Measurements from ENCODE around the gene ADM. TPM values are rescaled to one million over a fixed set of nuclear protein-coding genes. Genes with fewer than 3 reads are reported as not detected.

The ADM gene
- total and polyA plus RNA-seq, 8 donors: 7.3 to 51.4 (median 12.0) TPM

DNA sequence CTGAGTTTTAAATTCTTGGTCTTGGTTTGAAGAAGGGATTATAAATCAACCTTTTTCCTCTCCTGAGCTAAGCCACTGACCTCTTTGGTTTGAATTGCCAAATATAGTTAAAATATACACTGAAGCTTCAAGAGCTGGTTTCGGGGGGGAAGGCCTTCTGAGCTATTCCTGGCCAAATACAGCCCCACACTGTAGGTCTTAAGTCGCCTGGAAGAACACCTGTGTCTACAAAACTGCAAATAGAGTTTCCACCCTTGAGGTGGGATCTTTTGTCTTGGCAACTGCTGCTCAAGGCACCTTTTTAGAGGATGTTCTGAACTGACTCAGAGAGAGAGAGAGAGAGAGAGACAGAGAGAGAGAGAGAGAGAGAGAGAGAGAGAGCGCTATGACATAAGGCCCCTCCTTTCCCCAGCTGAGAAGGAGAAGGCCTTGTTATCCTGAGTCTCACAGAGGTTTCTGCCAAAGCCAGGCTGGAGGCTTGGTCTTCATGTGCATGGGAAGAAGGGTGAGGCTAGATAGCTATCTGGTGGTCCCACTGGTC is 5.5 kb downstream of the ADM start:
- Histone ChIP-seq H3K4me3 (no peak overlapping the region), H3K36me3 (peaks cover 0 to 14% of the 10 kb centered on the region in 2 donors), H3K9me3 (no peaks in the 10 kb centered on the region), H3K4me1 (peaks cover 13 to 45% of the 10 kb centered on the region in 2 donors), H3K27me3 (peaks cover 0 to 23% of the 10 kb centered on the region in 2 donors), H3K27ac (no peak overlapping the region)
- ATAC-seq (no peak), DNase-seq (no peak)
- intact Hi-C loops (cut with DNase I): no loop called here
- TF ChIP-seq, protein P1, sequence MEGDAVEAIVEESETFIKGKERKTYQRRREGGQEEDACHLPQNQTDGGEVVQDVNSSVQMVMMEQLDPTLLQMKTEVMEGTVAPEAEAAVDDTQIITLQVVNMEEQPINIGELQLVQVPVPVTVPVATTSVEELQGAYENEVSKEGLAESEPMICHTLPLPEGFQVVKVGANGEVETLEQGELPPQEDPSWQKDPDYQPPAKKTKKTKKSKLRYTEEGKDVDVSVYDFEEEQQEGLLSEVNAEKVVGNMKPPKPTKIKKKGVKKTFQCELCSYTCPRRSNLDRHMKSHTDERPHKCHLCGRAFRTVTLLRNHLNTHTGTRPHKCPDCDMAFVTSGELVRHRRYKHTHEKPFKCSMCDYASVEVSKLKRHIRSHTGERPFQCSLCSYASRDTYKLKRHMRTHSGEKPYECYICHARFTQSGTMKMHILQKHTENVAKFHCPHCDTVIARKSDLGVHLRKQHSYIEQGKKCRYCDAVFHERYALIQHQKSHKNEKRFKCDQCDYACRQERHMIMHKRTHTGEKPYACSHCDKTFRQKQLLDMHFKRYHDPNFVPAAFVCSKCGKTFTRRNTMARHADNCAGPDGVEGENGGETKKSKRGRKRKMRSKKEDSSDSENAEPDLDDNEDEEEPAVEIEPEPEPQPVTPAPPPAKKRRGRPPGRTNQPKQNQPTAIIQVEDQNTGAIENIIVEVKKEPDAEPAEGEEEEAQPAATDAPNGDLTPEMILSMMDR (IDR thresholded peaks at IDR 0.05): no peak

DNA sequence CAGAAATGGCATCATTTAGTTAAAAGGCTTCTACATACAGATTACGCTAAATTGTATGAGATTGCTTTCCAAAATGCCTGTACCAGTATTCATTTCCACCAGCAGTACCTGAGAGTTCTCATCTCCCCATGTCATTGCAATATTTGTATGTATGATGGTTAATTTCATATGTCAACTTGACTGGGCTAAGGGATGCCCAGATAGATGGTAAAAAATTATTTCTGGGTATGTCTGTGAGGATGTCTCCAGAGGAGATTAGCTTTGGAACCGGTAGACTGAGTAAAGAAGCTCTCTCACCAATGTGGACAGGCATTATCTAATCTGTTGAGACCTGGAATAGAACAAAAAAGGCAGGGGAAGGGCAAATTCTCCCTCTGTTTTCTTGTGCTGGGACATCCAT is 6.9 kb downstream of the ADM start:
- no peak for DNase-seq
- Histone ChIP-seq H3K4me1 (peaks cover 7 to 36% of the 10 kb centered on the region in 2 donors), H3K36me3 (peaks cover 0 to 4% of the 10 kb centered on the region in 2 donors), H3K4me3 (no peak overlapping the region), H3K27me3 (peaks cover 0 to 9% of the 10 kb centered on the region in 2 donors), H3K9me3 (no peaks in the 10 kb centered on the region), H3K27ac (no peak overlapping the region)
- ATAC-seq: no peak
- intact Hi-C loops (cut with DNase I): no loop called here
- TF ChIP-seq, protein P1 (IDR thresholded peaks at IDR 0.05): no peak

DNA sequence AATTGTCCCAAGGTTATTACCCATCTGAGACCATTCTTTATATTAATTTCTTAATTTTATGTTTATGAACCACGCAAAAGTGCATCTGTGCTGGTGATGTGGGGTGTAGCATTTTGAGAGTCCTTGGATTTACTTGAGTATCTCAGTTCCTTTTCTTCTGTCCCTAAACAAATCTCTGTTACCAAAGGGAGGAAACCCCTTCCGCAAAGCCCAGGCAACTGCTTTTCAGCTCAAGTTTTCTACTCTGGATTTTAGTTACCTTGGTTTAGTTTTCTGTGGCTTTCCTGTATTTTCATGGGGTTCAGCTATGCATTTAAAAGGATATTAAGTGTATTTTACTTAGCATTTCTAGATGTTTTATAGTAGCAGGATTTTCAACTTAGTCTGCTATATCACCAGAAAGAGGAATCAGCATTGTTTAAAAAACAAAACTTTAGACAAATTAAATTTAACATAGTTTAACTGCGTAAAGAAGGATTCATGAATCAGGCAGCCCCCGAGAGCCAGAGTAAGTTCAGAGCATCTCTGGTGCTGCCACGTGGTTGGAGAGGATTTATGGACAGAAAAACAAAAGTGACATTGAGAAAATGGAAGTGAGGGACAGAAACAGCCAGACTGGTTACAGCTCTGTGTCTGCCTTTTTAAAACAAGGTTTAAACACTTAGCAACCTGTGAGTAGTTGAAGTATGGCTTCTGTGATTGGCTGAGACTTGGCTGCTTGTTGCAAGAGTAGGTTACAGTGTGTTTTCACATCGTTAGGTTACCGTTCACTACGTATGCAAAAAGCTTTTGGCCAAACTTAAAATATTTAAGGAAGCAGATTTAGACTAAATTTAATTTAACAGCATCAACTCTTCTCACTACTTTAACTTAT is 9.6 kb downstream of the ADM start:
- Histone ChIP-seq H3K36me3 (no peaks in the 10 kb centered on the region), H3K27me3 (no peaks in the 10 kb centered on the region), H3K27ac (no peak overlapping the region), H3K4me3 (no peak overlapping the region), H3K9me3 (no peaks in the 10 kb centered on the region), H3K4me1 (peaks cover 0 to 10% of the 10 kb centered on the region in 2 donors)
- TF ChIP-seq, protein P1 (IDR thresholded peaks at IDR 0.05): no peak
- peak; percentile 92 for ATAC-seq
- intact Hi-C loops (cut with DNase I): no loop called here
- DNase-seq: no peak

- intact Hi-C loops (cut with DNase I): no loop called here
- Histone ChIP-seq H3K9me3 (no peaks in the 10 kb centered on the region), H3K4me3 (no peak overlapping the region), H3K4me1 (peaks cover 0 to 3% of the 10 kb centered on the region in 2 donors), H3K27me3 (no peaks in the 10 kb centered on the region), H3K36me3 (no peaks in the 10 kb centered on the region), H3K27ac (no peak overlapping the region)
- DNase-seq (no peak), ATAC-seq (no peak)
- TF ChIP-seq, protein P1 (IDR thresholded peaks at IDR 0.05): no peak
Measured at GRCh38 chr11:10315083-10315482, 10.2 kb downstream of the ADM start.

GRCh38 chr11:10317151-10317755 is 12.4 kb downstream of the ADM start:
- peaks cover 0 to under 1% of the 10 kb centered on the region in 2 donors for H3K4me1 ChIP-seq
- intact Hi-C loops (cut with DNase I): no loop called here
- H3K27ac ChIP-seq: no peak overlapping the region
- no peaks in the 10 kb centered on the region for H3K9me3 ChIP-seq
- TF ChIP-seq, protein P1 (IDR thresholded peaks at IDR 0.05): no peak
- H3K36me3 ChIP-seq: no peaks in the 10 kb centered on the region
- no peak overlapping the region for H3K4me3 ChIP-seq
- H3K27me3 ChIP-seq: no peaks in the 10 kb centered on the region
- no peak for DNase-seq
- ATAC-seq: no peak

Data from left lung (tissue), 10 donors.